Tibial artery (tissue), 4 donors: ENCODE results near the gene INPP5K.
"Not testable (repeated sequence)": the region's sequence is repeated elsewhere in the genome, so short reads cannot be mapped to it uniquely, and the experiment has no call there.

Experiments
- DNase-seq, 2 donors: peaks; one replicate each; pipeline ENCODE4 v3.0.0-alpha.2; 2019
- H3K27ac ChIP-seq, 2 donors: fragments of 200-600 bp; sonication (generic) in 1 of 2; 1 replicate in 1 of 2; 2 replicates in 1 of 2; pipeline ENCODE4 v1.5.1; 2018 to 2019; ENCODE audit warnings: mild to moderate bottlenecking in 1 of 2
- H3K27me3 ChIP-seq, 2 donors: fragments of 200-600 bp; sonication (generic) in 1 of 2; one replicate each; pipeline versions ENCODE4 v1.5.1 to v1.6.0; 2016 to 2019
- H3K36me3 ChIP-seq, 3 donors: fragments of 200-600 bp; sonication (generic) in 2 of 3; one replicate each; pipeline ENCODE4 v1.5.1; 2016 to 2019; ENCODE audit warnings: mild to moderate bottlenecking in 2 of 3
- H3K4me1 ChIP-seq, 4 donors: fragments of 200-600 bp; sonication (generic) in 2 of 4; 1 replicate in 3 of 4; 2 replicates in 1 of 4; pipeline ENCODE4 v1.5.1; 2016 to 2019
- H3K4me3 ChIP-seq, 2 donors: fragments of 200-600 bp; sonication (generic) in 1 of 2; 1 replicate in 1 of 2; 2 replicates in 1 of 2; pipeline ENCODE4 v1.5.1; 2018 to 2019; ENCODE audit warnings: mild to moderate bottlenecking in 2 of 2
- H3K9me3 ChIP-seq, 3 donors: fragments of 200-600 bp; sonication (generic) in 1 of 3; one replicate each; pipeline ENCODE4 v1.5.1; 2016 to 2019
- intact Hi-C: fragments of 100-400 bp; cut with DNase I; formaldehyde crosslinking; loops from one replicate; pipeline ENCODE4 v1.15.0; 2023; ENCODE audit warnings: low total_unique reads
- TF ChIP-seq, protein P1 (sequence below), 2 experiments: fragments of 200-600 bp in 1 of 2; fragments of 450-650 bp in 1 of 2; IDR thresholded peaks; one replicate each; pipeline ENCODE4 v1.5.1; 2017 to 2019; ENCODE audit warnings: antibody characterized with exemption in 2 of 2, mild to moderate bottlenecking in 1 of 2, moderate library complexity in 1 of 2

Gene INPP5K

DNA sequence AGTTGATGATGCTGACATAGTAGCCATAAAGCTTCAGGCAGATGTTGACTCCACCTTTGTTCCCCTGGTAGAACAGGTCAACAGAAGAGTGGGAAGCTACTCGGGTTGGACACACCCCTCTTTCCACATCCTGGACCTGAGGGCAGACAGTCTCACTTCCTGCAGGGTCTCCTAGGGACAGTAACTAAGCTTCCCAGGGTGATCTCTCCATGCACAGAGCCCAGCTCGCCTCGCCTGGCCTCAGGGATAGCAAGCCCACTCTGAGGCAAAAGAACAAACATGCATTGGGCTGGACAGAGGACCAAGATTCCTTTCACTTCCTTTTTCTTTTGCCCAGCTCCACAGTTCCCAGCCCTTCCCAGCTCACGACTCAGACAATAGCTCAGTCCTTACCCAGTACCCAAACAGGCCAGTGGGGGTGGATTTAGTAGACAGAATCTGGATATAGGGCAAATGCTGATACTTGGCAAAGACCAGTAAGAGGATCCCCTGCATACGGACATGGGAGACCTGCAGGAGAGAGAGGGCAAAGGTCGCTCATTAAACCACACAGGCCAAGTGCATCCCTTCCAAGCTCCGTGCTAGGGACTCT lies 7.0 kb downstream of the INPP5K start:
- TF ChIP-seq, protein P1, sequence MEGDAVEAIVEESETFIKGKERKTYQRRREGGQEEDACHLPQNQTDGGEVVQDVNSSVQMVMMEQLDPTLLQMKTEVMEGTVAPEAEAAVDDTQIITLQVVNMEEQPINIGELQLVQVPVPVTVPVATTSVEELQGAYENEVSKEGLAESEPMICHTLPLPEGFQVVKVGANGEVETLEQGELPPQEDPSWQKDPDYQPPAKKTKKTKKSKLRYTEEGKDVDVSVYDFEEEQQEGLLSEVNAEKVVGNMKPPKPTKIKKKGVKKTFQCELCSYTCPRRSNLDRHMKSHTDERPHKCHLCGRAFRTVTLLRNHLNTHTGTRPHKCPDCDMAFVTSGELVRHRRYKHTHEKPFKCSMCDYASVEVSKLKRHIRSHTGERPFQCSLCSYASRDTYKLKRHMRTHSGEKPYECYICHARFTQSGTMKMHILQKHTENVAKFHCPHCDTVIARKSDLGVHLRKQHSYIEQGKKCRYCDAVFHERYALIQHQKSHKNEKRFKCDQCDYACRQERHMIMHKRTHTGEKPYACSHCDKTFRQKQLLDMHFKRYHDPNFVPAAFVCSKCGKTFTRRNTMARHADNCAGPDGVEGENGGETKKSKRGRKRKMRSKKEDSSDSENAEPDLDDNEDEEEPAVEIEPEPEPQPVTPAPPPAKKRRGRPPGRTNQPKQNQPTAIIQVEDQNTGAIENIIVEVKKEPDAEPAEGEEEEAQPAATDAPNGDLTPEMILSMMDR (IDR thresholded peaks at IDR 0.05) = no peak
- DNase-seq = no peak
- peaks cover 46 to 80% (median 65%) of the 10 kb centered on the region in 3 donors for H3K36me3 ChIP-seq

DNA sequence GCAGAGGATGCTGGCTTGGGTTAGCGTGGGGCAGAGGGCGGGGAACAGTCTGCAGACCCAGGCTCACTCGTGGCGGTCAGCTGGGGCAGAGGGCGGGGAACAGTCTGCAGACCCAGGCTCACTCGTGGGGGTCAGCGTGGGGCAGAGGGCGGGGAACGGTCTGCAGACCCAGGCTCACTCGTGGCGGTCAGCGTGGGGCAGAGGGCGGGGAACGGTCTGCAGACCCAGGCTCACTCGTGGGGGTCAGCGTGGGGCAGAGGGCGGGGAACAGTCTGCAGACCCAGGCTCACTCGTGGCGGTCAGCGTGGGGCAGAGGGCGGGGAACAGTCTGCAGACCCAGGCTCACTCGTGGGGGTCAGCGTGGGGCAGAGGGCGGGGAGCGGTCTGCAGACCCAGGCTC lies 7.7 kb downstream of the INPP5K start:
- H3K4me3 ChIP-seq, H3K9me3 ChIP-seq, H3K27me3 ChIP-seq, H3K27ac ChIP-seq, DNase-seq, intact Hi-C loops: not testable (repeated sequence)
- H3K4me1 ChIP-seq = peaks cover 0 to 36% (median 26%) of the 10 kb centered on the region in 4 donors
- H3K36me3 ChIP-seq = peaks cover 44 to 85% (median 70%) of the 10 kb centered on the region in 3 donors

More for the DNA sequence above, 7.0 kb downstream of the INPP5K start:
- intact Hi-C loops = no loop called here
- peaks cover 0 to 38% (median 28%) of the 10 kb centered on the region in 4 donors for H3K4me1 ChIP-seq
- H3K9me3 ChIP-seq = no peaks in the 10 kb centered on the region
- no peak overlapping the region for H3K27ac ChIP-seq
- no peak overlapping the region for H3K4me3 ChIP-seq
- no peaks in the 10 kb centered on the region for H3K27me3 ChIP-seq

DNA sequence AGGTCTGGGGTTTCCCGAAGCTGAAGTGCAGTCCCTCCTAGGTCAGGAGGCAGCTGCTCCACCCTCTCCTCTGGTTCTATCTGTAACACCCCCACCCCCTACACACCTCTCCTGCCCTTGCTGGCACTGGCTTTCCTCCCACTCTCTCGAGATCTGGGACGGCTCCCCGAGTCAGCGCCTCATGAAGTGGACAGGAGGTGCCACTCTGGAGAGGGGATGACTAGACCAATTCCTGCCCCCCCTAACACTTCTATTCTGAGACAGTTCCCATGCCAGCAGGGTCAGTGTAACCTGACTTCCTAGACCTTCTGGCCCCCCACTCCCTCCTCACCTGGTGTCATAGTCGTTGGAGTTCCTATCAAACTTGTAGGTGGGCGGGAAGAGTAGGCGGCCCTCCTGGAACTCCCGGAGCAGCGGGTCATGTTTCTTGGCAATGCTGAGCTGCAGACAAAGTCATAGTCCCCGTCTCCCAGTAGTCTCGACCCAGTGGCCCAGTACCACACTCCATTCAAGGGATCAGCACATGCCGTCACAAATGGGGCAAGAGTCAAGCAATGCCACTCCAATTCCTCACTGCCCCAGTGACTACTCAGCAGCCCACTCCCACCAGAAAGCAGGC lies 9.7 kb downstream of the INPP5K start:
- Histone ChIP-seq H3K9me3 (no peaks in the 10 kb centered on the region), H3K36me3 (peaks cover 40 to 85% (median 59%) of the 10 kb centered on the region in 3 donors), H3K27me3 (no peaks in the 10 kb centered on the region), H3K27ac (no peak overlapping the region), H3K4me1 (peaks cover 0 to 16% (median 12%) of the 10 kb centered on the region in 4 donors), H3K4me3 (no peak overlapping the region)
- intact Hi-C loops = no loop called here
- TF ChIP-seq, protein P1 (IDR thresholded peaks at IDR 0.05) = no peak
- DNase-seq = no peak

DNA sequence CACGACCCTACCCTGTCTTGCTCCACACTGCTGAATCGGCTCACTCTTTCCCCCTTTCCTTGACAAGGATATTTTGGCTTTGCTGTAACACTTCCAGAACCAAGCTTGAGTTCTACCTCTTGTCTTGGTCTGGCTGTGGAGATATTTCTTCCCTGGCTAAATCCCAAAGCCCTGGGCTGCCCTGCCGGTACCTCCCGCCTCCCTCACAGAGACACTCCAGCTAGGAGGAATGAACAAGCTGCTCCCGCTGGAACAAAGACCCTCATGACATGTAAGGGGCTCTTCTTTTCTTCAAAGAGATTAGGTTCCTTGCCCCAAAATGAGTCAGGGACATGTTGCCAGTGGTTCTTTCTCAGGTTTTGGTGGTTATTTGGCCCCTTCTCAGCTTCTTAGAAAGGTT lies 10.8 kb downstream of the INPP5K start:
- TF ChIP-seq, protein P1 (IDR thresholded peaks at IDR 0.05) = no peak
- no peak for DNase-seq
- Histone ChIP-seq H3K9me3 (no peaks in the 10 kb centered on the region), H3K4me3 (no peak overlapping the region), H3K27ac (no peak overlapping the region), H3K4me1 (peaks cover 0 to 4% (median 1%) of the 10 kb centered on the region in 4 donors), H3K27me3 (no peaks in the 10 kb centered on the region), H3K36me3 (peaks cover 40 to 81% (median 57%) of the 10 kb centered on the region in 3 donors)
- intact Hi-C loops = no loop called here

DNA sequence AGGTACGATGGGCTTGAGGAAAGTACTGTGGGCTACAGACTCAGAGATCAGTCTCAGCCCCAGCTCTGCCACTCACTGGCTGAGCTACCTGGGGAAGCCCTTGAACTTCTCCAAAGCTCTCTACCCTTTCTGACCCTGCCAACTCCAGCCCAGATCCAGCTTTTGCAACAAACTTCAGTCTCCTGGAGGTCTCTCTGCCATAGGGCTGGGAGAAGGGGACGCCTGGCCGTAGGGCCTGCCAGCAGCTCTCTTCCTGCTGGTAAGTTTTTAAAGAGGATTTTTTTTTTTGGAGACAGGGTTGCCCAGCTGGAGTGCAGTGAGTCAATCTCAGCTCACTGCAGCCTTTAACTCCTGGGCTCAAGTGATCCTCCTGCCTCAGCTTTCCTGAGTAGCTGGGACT lies 11.5 kb downstream of the INPP5K start:
- intact Hi-C loops = no loop called here
- H3K36me3 ChIP-seq = peaks cover 39 to 77% (median 53%) of the 10 kb centered on the region in 3 donors
- DNase-seq = no peak
- no peak overlapping the region for H3K27ac ChIP-seq
- H3K27me3 ChIP-seq = no peaks in the 10 kb centered on the region
- H3K4me1 ChIP-seq = no peaks in the 10 kb centered on the region
- no peak overlapping the region for H3K4me3 ChIP-seq
- no peaks in the 10 kb centered on the region for H3K9me3 ChIP-seq
- TF ChIP-seq, protein P1 (IDR thresholded peaks at IDR 0.05) = no peak

DNA sequence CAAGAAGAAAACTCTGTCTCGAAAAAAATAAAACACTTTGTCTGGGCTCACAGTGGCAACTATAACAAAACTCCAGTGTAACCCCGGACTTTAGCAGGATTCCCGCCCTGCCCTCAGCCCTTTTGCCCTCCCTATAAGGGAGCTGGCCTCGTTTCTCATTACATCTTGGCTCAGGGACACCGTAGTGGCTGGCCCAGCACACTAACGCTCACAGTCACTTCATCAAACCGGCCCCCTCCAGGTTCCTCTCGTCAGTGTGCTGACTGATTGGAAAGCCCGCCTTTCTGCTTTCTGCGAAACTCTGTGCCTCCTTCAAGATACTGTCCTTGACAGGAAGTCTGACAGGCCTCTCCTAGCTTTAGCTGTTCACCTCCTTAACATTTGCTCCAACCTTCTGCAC lies 12.7 kb downstream of the INPP5K start:
- Histone ChIP-seq H3K4me1 (no peaks in the 10 kb centered on the region), H3K27me3 (no peaks in the 10 kb centered on the region), H3K9me3 (no peaks in the 10 kb centered on the region), H3K36me3 (peaks cover 27 to 77% (median 43%) of the 10 kb centered on the region in 3 donors), H3K27ac (no peak overlapping the region), H3K4me3 (no peak overlapping the region)
- DNase-seq = no peak
- intact Hi-C loops = no loop called here
- TF ChIP-seq, protein P1 (IDR thresholded peaks at IDR 0.05) = no peak
